ENCODE measurements around the gene MAP6. TPM values are rescaled to one million over a fixed set of nuclear protein-coding genes. Genes with fewer than 3 reads are reported as not detected.
A peak's percentile ranks its signal among the peaks of the same experiment; 100 is the strongest.

The MAP6 gene
- total and polyA plus RNA-seq, 9 of the 15 experiments (the other 6 are each of a cell fraction or from before 2014, with no cell fraction given), result not detected

GRCh38 chr11:75562048-75562835 is 106.6 kb downstream of the MAP6 start, which contains the start of gene SERPINH1:
TSS of gene SERPINH1 (plus strand) at chr11:75562253. CDS start at chr11:75566350, 4,097 bp downstream.
- peak; percentile 92 for FAIRE-seq
- TF ChIP-seq GTF2E2 (tag; IDR thresholded peaks at IDR 0.05), result 0 out of 2 replicates have a peak, but pooled peaks have one; percentile 63
- no peak for TF ChIP-seq NFIX (CRISPR knock-in tag; IDR thresholded peaks at IDR 0.05; ENCODE audit: low read depth)
- 0 out of 2 replicates have a peak, but pooled peaks have one; percentile 23 for TF ChIP-seq NR4A1 (CRISPR knock-in tag; IDR thresholded peaks at IDR 0.05)
- TF ChIP-seq NR4A1 (tag; IDR thresholded peaks at IDR 0.05), result no peak
- TF ChIP-seq C11orf30 (IDR thresholded peaks at IDR 0.05; ENCODE audit: low read depth), result peak; percentile 18; the same call in 1 of the 2 replicates
- peak in 1 of 2 experiments; percentile 20; a peak in 2 of 4 replicates for TF ChIP-seq FOXK2 (conservative IDR thresholded peaks at IDR 0.05 in 1 of 2, IDR thresholded peaks at IDR 0.05 in 1 of 2; ENCODE audit: low read depth in 2 of 2)
- TF ChIP-seq HNRNPLL (IDR thresholded peaks at IDR 0.05; ENCODE audit: low read depth, low read length, poor library complexity, severe bottlenecking), result peak; percentile 48
- no peak for TF ChIP-seq ZNF174 (CRISPR knock-in tag; IDR thresholded peaks at IDR 0.05)
- peak; percentile 81 for TF ChIP-seq POLR2H (tag; IDR thresholded peaks at IDR 0.05; ENCODE audit: low read depth)
- peak; percentile 78 for TF ChIP-seq TAF1 (IDR thresholded peaks at IDR 0.05; ENCODE audit: control insufficient read depth, extremely low read depth, insufficient read depth, low read length, severe bottlenecking)
- 0 out of 2 replicates have a peak, but pooled peaks have one; percentile 37 for TF ChIP-seq PREB (CRISPR knock-in tag; IDR thresholded peaks at IDR 0.05)
- TF ChIP-seq ATF1 (CRISPR knock-in tag; IDR thresholded peaks at IDR 0.05), result no peak
- TF ChIP-seq ATF1 (tag; IDR thresholded peaks at IDR 0.05), result peak; percentile 70
- TF ChIP-seq YY1 (IDR thresholded peaks at IDR 0.05; ENCODE audit: borderline replicate concordance in 1 of 3, control insufficient read depth in 1 of 3, extremely low read depth in 1 of 3, insufficient read depth in 3 of 3, insufficient read length in 1 of 3, insufficient replicate concordance in 2 of 3, low read depth in 1 of 3, low read length in 2 of 3), result peak in 2 of 3 experiments; percentile 28 to 31
- peak; percentile 78 for TF ChIP-seq TAF7 (tag; IDR thresholded peaks at IDR 0.05)
- no peak for TF ChIP-seq TRIM28 (IDR thresholded peaks at IDR 0.05)
- no peak for TF ChIP-seq PBX2 (CRISPR knock-in tag; IDR thresholded peaks at IDR 0.05; ENCODE audit: low read depth)
- no peak for TF ChIP-seq PBX2 (tag; conservative IDR thresholded peaks at IDR 0.05; ENCODE audit: low read depth)

More at GRCh38 chr11:75562048-75562835, 106.6 kb downstream of the MAP6 start, which contains the start of gene SERPINH1:
- WGBS (ENCODE audit: insufficient coverage, low coverage, missing lambda C conversion rate), result under 1% methylated on average over 41 of the region's 51 CpGs
- Histone ChIP-seq H3K9me3 (replicated peaks; ENCODE audit: control insufficient read depth, insufficient read depth, low read depth, low read length) (no peaks in the 10 kb centered on the region), H3K36me3 (ENCODE audit: control insufficient read depth, insufficient read depth, low read length) (peaks cover 33% of the 10 kb centered on the region; the same call in 2 of the 3 replicates), H3K4me1 (replicated peaks in 1 of 2; ENCODE audit: control insufficient read depth in 2 of 2, insufficient read depth in 2 of 2, low read length in 2 of 2) (peaks cover 58 to 69% of the 10 kb centered on the region in 2 experiments), H4K20me1 (replicated peaks; ENCODE audit: control insufficient read depth, insufficient read depth, low read length) (no peaks in the 10 kb centered on the region), H3K9me1 (ENCODE audit: control insufficient read depth, insufficient read depth, low read length) (peaks cover 4% of the 10 kb centered on the region), H3K79me2 (ENCODE audit: control insufficient read depth, insufficient read depth, low read length) (peaks cover 43% of the 10 kb centered on the region), H2AFZ (ENCODE audit: low read depth, low read length) (peak within 1 kb of the TSS; percentile 86), H3K4me3 (peak within 1 kb of the TSS; percentile 64), H3K27me3 (ENCODE audit: control insufficient read depth in 2 of 2, insufficient read depth in 2 of 2, low read length in 2 of 2) (no peaks in the 10 kb centered on the region), H3K4me2 (ENCODE audit: insufficient read depth, low read length) (peak within 1 kb of the TSS; percentile 88), H3K9ac (ENCODE audit: insufficient read depth in 1 of 2, low read depth in 2 of 2, low read length in 2 of 2) (peak within 1 kb of the TSS; percentile 78 to 94), H3K27ac (ENCODE audit: extremely low read depth, low read depth, low read length) (peak within 1 kb of the TSS; percentile 77)
- POLR2A ChIA-PET, result interaction anchor here (0.6 to 10.5 kb wide), 14 partner anchors 8 to 232 kb away, joined by 3 to 115 read pairs (median 4); no protein-coding TSS in a partner anchor
- ATAC-seq (peak; percentile 86), DNase-seq (ENCODE audit: extremely low read depth in 1 of 4, low spot score in 3 of 4) (peak; percentile 84 to 93 (median 88))
- CTCF ChIA-PET (ENCODE audit: low intra/inter-chr PET ratio), result interaction anchor here (0.6 kb wide), 1 partner anchor 21 kb away, joined by 3 read pairs; no protein-coding TSS in a partner anchor
- in situ Hi-C loops (cut with MboI) (no loop called here), intact Hi-C loops (cut with micrococcal nuclease) (no loop called here)
- BruUV-seq (replicated peaks), result no TSS peak

All from K562 (cell line).